Measurements from ENCODE around the gene CD4. TPM values are rescaled to one million over a fixed set of nuclear protein-coding genes. Genes with fewer than 3 reads are reported as not detected.

Gene CD4
- total RNA-seq, 1 donor from 2014 or later, result 0.62 TPM

- TF ChIP-seq CTCF (IDR thresholded peaks at IDR 0.05), result no peak
- Mint-ChIP-seq H3K27me3 (ENCODE audit: unreplicated experiment) (peaks cover 10% of the 10 kb centered on the region), H3K9me3 (ENCODE audit: unreplicated experiment) (no peaks in the 10 kb centered on the region), H3K4me3 (ENCODE audit: unreplicated experiment) (no peak overlapping the region), H3K27ac (ENCODE audit: unreplicated experiment) (no peak overlapping the region), H3K36me3 (ENCODE audit: unreplicated experiment) (no peaks in the 10 kb centered on the region), H3K4me1 (ENCODE audit: unreplicated experiment) (peaks cover 11% of the 10 kb centered on the region)
- no peak for DNase-seq (ENCODE audit: extremely low spot score, unreplicated experiment)
These were observed 7.2 kb downstream of the CD4 start for GRCh38 chr12:6796576-6796975.

- Mint-ChIP-seq H3K27ac (ENCODE audit: unreplicated experiment) (no peak overlapping the region), H3K27me3 (ENCODE audit: unreplicated experiment) (peaks cover 8% of the 10 kb centered on the region), H3K4me3 (ENCODE audit: unreplicated experiment) (no peak overlapping the region), H3K9me3 (ENCODE audit: unreplicated experiment) (peaks cover 2% of the 10 kb centered on the region), H3K4me1 (ENCODE audit: unreplicated experiment) (no peaks in the 10 kb centered on the region), H3K36me3 (ENCODE audit: unreplicated experiment) (no peaks in the 10 kb centered on the region)
- no peak for DNase-seq (ENCODE audit: extremely low spot score, unreplicated experiment)
- TF ChIP-seq CTCF (IDR thresholded peaks at IDR 0.05), result no peak
These were observed 9.8 kb downstream of the CD4 start for GRCh38 chr12:6799147-6799546.

- no peaks in the 10 kb centered on the region for H3K4me1 Mint-ChIP-seq (ENCODE audit: unreplicated experiment)
- H3K9me3 Mint-ChIP-seq (ENCODE audit: unreplicated experiment), result peaks cover 4% of the 10 kb centered on the region
- H3K4me3 Mint-ChIP-seq (ENCODE audit: unreplicated experiment), result no peak overlapping the region
- H3K27ac Mint-ChIP-seq (ENCODE audit: unreplicated experiment), result no peak overlapping the region
- no peak for DNase-seq (ENCODE audit: extremely low spot score, unreplicated experiment)
- TF ChIP-seq CTCF (IDR thresholded peaks at IDR 0.05), result no peak
- peaks cover 2% of the 10 kb centered on the region for H3K36me3 Mint-ChIP-seq (ENCODE audit: unreplicated experiment)
- H3K27me3 Mint-ChIP-seq (ENCODE audit: unreplicated experiment), result peaks cover 16% of the 10 kb centered on the region
These were observed 17.8 kb downstream of the CD4 start for GRCh38 chr12:6807170-6807569.

- Mint-ChIP-seq H3K27ac (ENCODE audit: unreplicated experiment) (no peak overlapping the region), H3K36me3 (ENCODE audit: unreplicated experiment) (peaks cover 2% of the 10 kb centered on the region), H3K27me3 (ENCODE audit: unreplicated experiment) (peaks cover 25% of the 10 kb centered on the region), H3K4me1 (ENCODE audit: unreplicated experiment) (no peaks in the 10 kb centered on the region), H3K4me3 (ENCODE audit: unreplicated experiment) (no peak overlapping the region), H3K9me3 (ENCODE audit: unreplicated experiment) (peaks cover 3% of the 10 kb centered on the region)
- DNase-seq (ENCODE audit: extremely low spot score, unreplicated experiment), result no peak
- no peak for TF ChIP-seq CTCF (IDR thresholded peaks at IDR 0.05)
These were observed 19.7 kb downstream of the CD4 start for GRCh38 chr12:6809056-6809455.

GRCh38 chr12:6810758-6811157, 21.4 kb downstream of the CD4 start:
- Mint-ChIP-seq H3K36me3 (ENCODE audit: unreplicated experiment) (peaks cover 2% of the 10 kb centered on the region), H3K27ac (ENCODE audit: unreplicated experiment) (no peak overlapping the region), H3K4me3 (ENCODE audit: unreplicated experiment) (no peak overlapping the region), H3K27me3 (ENCODE audit: unreplicated experiment) (peaks cover 37% of the 10 kb centered on the region), H3K4me1 (ENCODE audit: unreplicated experiment) (no peaks in the 10 kb centered on the region), H3K9me3 (ENCODE audit: unreplicated experiment) (no peaks in the 10 kb centered on the region)
- no peak for DNase-seq (ENCODE audit: extremely low spot score, unreplicated experiment)
- no peak for TF ChIP-seq CTCF (IDR thresholded peaks at IDR 0.05)

Data from osteocyte (in vitro differentiated cells).